Caki2 (cell line): ENCODE measurements around the gene CLIC4. TPM values are rescaled to one million over a fixed set of nuclear protein-coding genes. Genes with fewer than 3 reads are reported as not detected.

Source experiments
- DNase-seq: peaks from one replicate; pipeline ENCODE4 v3.0.0-alpha.2; 2015; ENCODE audit warnings: low read depth
- in situ Hi-C: cut with HindIII; loops from 2 replicates; pipeline ENCODE4 v1.10.0; 2016; ENCODE audit warnings: low sequenced_read_pairs, low pct_unique_long_range_greater_than_20kb, mixed read lengths
- total RNA-seq: library from RNA; depleted of rRNA; stranded (reverse); fragments of >200 nt; shearing (Covaris generic); gene quantifications from 2 replicates; pipeline ENCODE4 v1.2.3, GENCODE V29; 2014; ENCODE audit warnings: low replicate concordance

CLIC4 gene
- total RNA-seq, 1 experiment from 2014 or later = 29.5 TPM

GRCh38 chr1:24860841-24861240 lies 115.6 kb downstream of the CLIC4 start:
- in situ Hi-C loops = no loop called here
- DNase-seq = no peak

GRCh38 chr1:24861821-24862727 lies 116.8 kb downstream of the CLIC4 start:
- in situ Hi-C loops = no loop called here
- no peak for DNase-seq

GRCh38 chr1:24862775-24863483 lies 117.7 kb downstream of the CLIC4 start:
- in situ Hi-C loops = no loop called here
- no peak for DNase-seq

- in situ Hi-C loops = no loop called here
- no peak for DNase-seq
Measured at GRCh38 chr1:24864370-24864777, 119.1 kb downstream of the CLIC4 start.

- DNase-seq = no peak
Measured at GRCh38 chr1:24865168-24865567, 119.9 kb downstream of the CLIC4 start.

GRCh38 chr1:24865587-24865986 lies 120.3 kb downstream of the CLIC4 start:
- DNase-seq = no peak
- in situ Hi-C loops = no loop called here

More at GRCh38 chr1:24865168-24865567, 119.9 kb downstream of the CLIC4 start:
- in situ Hi-C loops = no loop called here

- DNase-seq = no peak
- in situ Hi-C loops = no loop called here
Measured at GRCh38 chr1:24866211-24867083, 121.2 kb downstream of the CLIC4 start.

- in situ Hi-C loops = no loop called here
- no peak for DNase-seq
Measured at GRCh38 chr1:24867084-24867870, 122.0 kb downstream of the CLIC4 start.

GRCh38 chr1:24868016-24868875 lies 123.0 kb downstream of the CLIC4 start:
- in situ Hi-C loops = no loop called here
- DNase-seq = no peak

GRCh38 chr1:24870551-24871195 lies 125.4 kb downstream of the CLIC4 start:
- DNase-seq = no peak
- in situ Hi-C loops = no loop called here

- no peak for DNase-seq
- in situ Hi-C loops = no loop called here
Measured at GRCh38 chr1:24871306-24871901, 126.2 kb downstream of the CLIC4 start.

- in situ Hi-C loops = no loop called here
- DNase-seq = no peak
Measured at GRCh38 chr1:24872061-24872850, 127.0 kb downstream of the CLIC4 start.

- in situ Hi-C loops = no loop called here
- no peak for DNase-seq
Measured at GRCh38 chr1:24873148-24873547, 127.9 kb downstream of the CLIC4 start.

- in situ Hi-C loops = no loop called here
- DNase-seq = no peak
Measured at GRCh38 chr1:24874056-24874455, 128.8 kb downstream of the CLIC4 start.

- DNase-seq = no peak
- in situ Hi-C loops = no loop called here
Measured at GRCh38 chr1:24874611-24875234, 129.5 kb downstream of the CLIC4 start.
